ENCODE data around the gene XCL1.

The XCL1 gene

DNA sequence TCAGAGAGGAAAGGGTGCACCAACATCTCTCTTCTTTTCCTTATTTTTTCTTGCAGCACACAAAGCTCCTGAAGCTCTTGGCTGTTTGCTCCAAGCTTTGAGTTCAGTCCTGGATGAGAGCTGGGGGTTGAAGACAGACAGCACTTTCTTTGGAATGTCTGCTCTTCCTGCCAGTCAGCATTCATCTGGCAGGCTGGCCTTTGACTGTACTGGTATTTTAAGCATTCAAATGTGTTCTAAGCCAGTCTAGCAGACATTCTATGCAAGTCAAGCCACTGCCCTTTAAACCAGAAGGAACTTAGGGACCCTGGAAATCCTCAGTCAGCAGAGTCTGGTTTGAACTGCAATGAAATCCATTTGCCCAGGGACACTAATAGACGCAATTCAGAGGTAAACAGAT, 45.0 kb downstream of the XCL1 start:
- no peaks in the 10 kb centered on the region for H3K4me1 Mint-ChIP-seq
- peaks cover 17% of the 10 kb centered on the region for H3K27me3 Mint-ChIP-seq
- DNase-seq: no peak
- CTCF ChIA-PET: interaction anchor here (1.3 kb wide), 1 partner anchor 18 kb away, joined by 4 read pairs; no protein-coding TSS in a partner anchor
- H3K36me3 Mint-ChIP-seq: no peaks in the 10 kb centered on the region
- no peaks in the 10 kb centered on the region for H3K9me3 Mint-ChIP-seq
- no peak overlapping the region for H3K4me3 Mint-ChIP-seq
- no peak overlapping the region for H3K27ac Mint-ChIP-seq

DNA sequence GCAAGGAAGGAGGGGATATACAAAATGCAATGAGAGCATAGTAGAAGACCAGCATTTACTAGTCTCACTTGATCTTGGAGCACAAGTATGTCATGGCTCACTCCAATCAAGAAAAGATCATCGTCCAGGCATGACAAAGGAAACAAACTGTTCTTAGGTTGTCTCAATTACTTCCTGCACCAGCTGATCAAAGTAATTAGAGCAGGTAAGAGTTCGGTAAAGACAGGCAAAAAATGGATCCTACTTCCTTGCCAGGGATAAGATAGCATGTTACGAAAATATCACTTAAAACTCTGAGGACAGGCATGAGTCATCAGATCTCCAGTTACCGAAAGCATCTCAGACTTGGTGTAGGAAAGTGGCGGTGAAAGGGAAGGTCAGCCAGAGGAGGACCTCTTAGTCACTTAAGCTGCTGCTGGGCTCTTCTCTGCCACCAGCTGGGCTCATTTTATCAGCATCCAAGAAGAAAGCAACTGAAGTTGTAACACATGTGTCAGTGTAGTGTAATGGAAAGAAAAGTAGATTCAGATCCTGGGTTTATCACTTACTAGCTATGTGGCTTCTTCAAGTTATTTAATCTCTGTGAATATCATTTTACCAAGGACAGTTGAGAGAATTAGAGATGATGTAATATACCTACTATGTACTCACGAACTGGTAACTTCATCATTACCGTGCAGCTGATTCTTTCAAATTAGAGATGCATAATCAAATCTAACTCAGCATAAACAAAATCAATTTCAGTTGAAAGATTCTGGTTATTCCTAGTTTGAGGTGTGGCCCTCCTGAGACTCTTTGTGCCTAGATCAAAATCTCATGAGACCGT, 46.8 kb downstream of the XCL1 start:
- no peaks in the 10 kb centered on the region for H3K4me1 Mint-ChIP-seq
- CTCF ChIA-PET: interaction anchor here (0.9 kb wide), 1 partner anchor 20 kb away, joined by 5 read pairs; no protein-coding TSS in a partner anchor
- H3K27me3 Mint-ChIP-seq: peaks cover 12% of the 10 kb centered on the region
- no peak overlapping the region for H3K4me3 Mint-ChIP-seq
- H3K9me3 Mint-ChIP-seq: no peaks in the 10 kb centered on the region
- H3K36me3 Mint-ChIP-seq: no peaks in the 10 kb centered on the region
- no peak overlapping the region for H3K27ac Mint-ChIP-seq
- DNase-seq: no peak

DNA sequence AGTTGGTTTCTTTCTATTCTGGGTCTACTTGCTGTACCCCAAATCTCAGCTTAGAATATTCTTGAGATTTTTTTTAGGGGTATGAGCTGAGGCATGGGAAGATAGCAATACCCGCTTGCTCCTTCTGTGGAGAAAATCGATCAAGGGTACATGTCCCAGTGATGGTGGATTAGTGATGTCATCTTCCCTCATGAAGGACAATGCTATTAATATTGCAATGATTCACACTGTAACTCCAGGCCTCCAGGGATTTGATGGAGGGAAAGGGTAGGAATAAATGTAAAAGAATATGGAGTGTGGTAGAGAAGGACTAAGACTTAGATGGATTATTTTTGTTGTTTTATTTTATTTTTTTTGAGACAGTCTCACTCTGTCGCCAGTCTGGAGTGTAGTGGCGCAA, 47.4 kb downstream of the XCL1 start:
- no peak for DNase-seq
- H3K27ac Mint-ChIP-seq: no peak overlapping the region
- no peaks in the 10 kb centered on the region for H3K9me3 Mint-ChIP-seq
- H3K27me3 Mint-ChIP-seq: peaks cover 12% of the 10 kb centered on the region
- no peaks in the 10 kb centered on the region for H3K4me1 Mint-ChIP-seq
- CTCF ChIA-PET: interaction anchor here (0.9 kb wide), 1 partner anchor 21 kb away, joined by 5 read pairs; no protein-coding TSS in a partner anchor
- H3K4me3 Mint-ChIP-seq: no peak overlapping the region
- no peaks in the 10 kb centered on the region for H3K36me3 Mint-ChIP-seq

DNA sequence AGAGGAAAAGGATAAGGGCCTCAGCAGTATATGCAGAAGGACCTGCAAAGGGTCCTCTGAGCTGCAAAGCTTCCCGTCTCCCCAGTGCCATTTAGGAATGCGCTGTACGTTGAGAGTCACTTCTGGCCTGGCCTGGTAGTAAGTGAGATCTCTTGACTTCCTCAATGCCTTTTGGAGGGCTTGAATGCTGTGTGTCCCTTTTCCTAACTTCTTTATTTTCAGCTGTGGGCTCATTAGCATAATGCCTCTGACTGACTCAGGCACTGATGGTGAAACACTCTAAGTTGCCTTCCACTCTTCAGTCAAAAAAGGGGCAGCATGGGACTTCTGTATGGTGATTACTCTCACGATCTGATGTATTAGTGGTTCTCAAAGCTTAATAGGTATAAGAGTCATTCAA, 49.9 kb downstream of the XCL1 start:
- Mint-ChIP-seq H3K27me3 (peaks cover 12% of the 10 kb centered on the region), H3K9me3 (no peaks in the 10 kb centered on the region), H3K4me3 (no peak overlapping the region), H3K36me3 (no peaks in the 10 kb centered on the region), H3K27ac (no peak overlapping the region), H3K4me1 (no peaks in the 10 kb centered on the region)
- CTCF ChIA-PET: interaction anchor here (1.2 kb wide), 1 partner anchor 10 kb away, joined by 3 read pairs; no protein-coding TSS in a partner anchor
- no peak for DNase-seq

- no peak for DNase-seq
- CTCF ChIA-PET: no interaction called here
- no peaks in the 10 kb centered on the region for H3K36me3 Mint-ChIP-seq
- peaks cover 16% of the 10 kb centered on the region for H3K27me3 Mint-ChIP-seq
- H3K27ac Mint-ChIP-seq: no peak overlapping the region
- H3K9me3 Mint-ChIP-seq: no peaks in the 10 kb centered on the region
- no peaks in the 10 kb centered on the region for H3K4me1 Mint-ChIP-seq
- H3K4me3 Mint-ChIP-seq: no peak overlapping the region
Measured at GRCh38 chr1:168627370-168627769, 51.0 kb downstream of the XCL1 start.

GRCh38 chr1:168628807-168629206, 52.4 kb downstream of the XCL1 start:
- H3K36me3 Mint-ChIP-seq: no peaks in the 10 kb centered on the region
- H3K4me3 Mint-ChIP-seq: no peak overlapping the region
- DNase-seq: no peak
- no peaks in the 10 kb centered on the region for H3K4me1 Mint-ChIP-seq
- CTCF ChIA-PET: interaction anchor here (0.5 kb wide), 1 partner anchor 61 kb away, joined by 3 read pairs; no protein-coding TSS in a partner anchor
- H3K27me3 Mint-ChIP-seq: peaks cover 16% of the 10 kb centered on the region
- no peaks in the 10 kb centered on the region for H3K9me3 Mint-ChIP-seq
- H3K27ac Mint-ChIP-seq: no peak overlapping the region

DNA sequence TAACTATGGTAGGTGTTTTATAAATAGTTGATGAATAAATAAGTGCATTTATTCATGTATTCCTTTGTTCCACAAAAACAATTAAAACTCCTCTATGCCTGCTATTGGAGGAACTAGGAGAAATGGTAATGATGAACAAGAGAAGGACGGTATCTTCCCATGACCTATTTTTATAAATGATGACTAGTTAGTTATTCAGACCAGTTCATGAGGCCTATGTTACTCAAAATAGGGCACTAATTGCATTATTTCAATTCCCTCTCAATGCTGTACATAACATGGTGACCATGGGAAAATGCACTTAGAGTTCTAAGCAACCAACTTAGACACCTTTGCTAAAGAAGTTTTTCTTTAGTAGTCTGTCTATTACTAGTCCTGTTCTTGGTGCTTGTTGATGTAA, 53.1 kb downstream of the XCL1 start:
- CTCF ChIA-PET: interaction anchor here (0.5 kb wide), 1 partner anchor 60 kb away, joined by 3 read pairs; no protein-coding TSS in a partner anchor
- no peak overlapping the region for H3K4me3 Mint-ChIP-seq
- peaks cover 13% of the 10 kb centered on the region for H3K27me3 Mint-ChIP-seq

More for the DNA sequence above, 53.1 kb downstream of the XCL1 start:
- Mint-ChIP-seq H3K4me1 (no peaks in the 10 kb centered on the region), H3K27ac (no peak overlapping the region), H3K9me3 (no peaks in the 10 kb centered on the region), H3K36me3 (no peaks in the 10 kb centered on the region)
- DNase-seq: no peak

Data from activated naive CD4-positive, alpha-beta T cell treated with anti-CD3 and anti-CD28 coated beads, Interleukin-2, amount 10 ng/mL, durations not matched to agents 7 days and 5 days (primary cell).